Measurements from ENCODE around the gene MYPN. TPM values are rescaled to one million over a fixed set of nuclear protein-coding genes. Genes with fewer than 3 reads are reported as not detected.

Gene MYPN
- polyA plus RNA-seq, 5 donors = 0.03 to 2.4 (median 0.06) TPM

- DNase-seq = no peak
Observed at GRCh38 chr10:68095153-68095552, 14.1 kb upstream of the MYPN start.

- no peak for DNase-seq
Observed at GRCh38 chr10:68096913-68097516, 12.3 kb upstream of the MYPN start.

GRCh38 chr10:68099736-68100135 is 9.6 kb upstream of the MYPN start:
- DNase-seq = no peak

- DNase-seq = no peak
Observed at GRCh38 chr10:68101066-68101465, 8.2 kb upstream of the MYPN start.

- DNase-seq = no peak
Observed at GRCh38 chr10:68103261-68103878, 5.9 kb upstream of the MYPN start.

- DNase-seq = no peak
Observed at GRCh38 chr10:68103901-68104300, 5.4 kb upstream of the MYPN start.

GRCh38 chr10:68105820-68106219 is 3.5 kb upstream of the MYPN start:
- no peak for DNase-seq

GRCh38 chr10:68106656-68107055 is 2.6 kb upstream of the MYPN start:
- no peak for DNase-seq

GRCh38 chr10:68107651-68108050 is 1.6 kb upstream of the MYPN start:
- DNase-seq = no peak

GRCh38 chr10:68108051-68108450 is 1.2 kb upstream of the MYPN start:
- no peak for DNase-seq

- no peak for DNase-seq
Observed at GRCh38 chr10:68108653-68109052, 635 bp upstream of the MYPN start.

- peak in 1 of 2 donors; percentile 65 for DNase-seq
Observed at GRCh38 chr10:68110027-68110426, 739 bp downstream of the MYPN start.

- DNase-seq = no peak
Observed at GRCh38 chr10:68111584-68111983, 2.3 kb downstream of the MYPN start.

GRCh38 chr10:68112837-68113236 is 3.5 kb downstream of the MYPN start:
- DNase-seq = no peak

- DNase-seq = no peak
Observed at GRCh38 chr10:68118657-68119056, 9.4 kb downstream of the MYPN start.

- no peak for DNase-seq
Observed at GRCh38 chr10:68121020-68121743, 11.9 kb downstream of the MYPN start.

- DNase-seq = no peak
Observed at GRCh38 chr10:68121852-68122251, 12.6 kb downstream of the MYPN start.

- no peak for DNase-seq
Observed at GRCh38 chr10:68124718-68125117, 15.4 kb downstream of the MYPN start.

- no peak for DNase-seq
Observed at GRCh38 chr10:68125772-68126171, 16.5 kb downstream of the MYPN start.

- no peak for DNase-seq
Observed at GRCh38 chr10:68128015-68128414, 18.7 kb downstream of the MYPN start.

- DNase-seq = no peak
Observed at GRCh38 chr10:68132391-68132790, 23.1 kb downstream of the MYPN start.

GRCh38 chr10:68133523-68133922 is 24.2 kb downstream of the MYPN start:
- DNase-seq = no peak

- DNase-seq = no peak
Observed at GRCh38 chr10:68135362-68135761, 26.1 kb downstream of the MYPN start.
